WERI-Rb-1 (cell line): ENCODE data around the gene DFFB.
A peak's percentile ranks its signal among the peaks of the same experiment; 100 is the strongest.

ENCODE experiments used
- DNase-seq: peaks from one replicate; pipeline ENCODE4 v3.0.0-alpha.2; 2020
- H3K27ac ChIP-seq: fragments of 250-450 bp; sonication (Bioruptor Pico); 2 replicates; pipeline ENCODE4 v1.5.1; 2020; ENCODE audit warnings: mild to moderate bottlenecking, moderate library complexity
- H3K27me3 ChIP-seq: fragments of 250-450 bp; sonication (Bioruptor Pico); 2 replicates; pipeline ENCODE4 v1.5.1; 2021; ENCODE audit warnings: mild to moderate bottlenecking, low read depth, moderate library complexity; ENCODE audit not compliant: insufficient read depth, severe bottlenecking
- H3K36me3 ChIP-seq: fragments of 250-450 bp; sonication (Bioruptor Pico); 2 replicates; pipeline ENCODE4 v1.5.1; 2020; ENCODE audit warnings: mild to moderate bottlenecking, moderate library complexity
- H3K4me3 ChIP-seq: 2 replicates; pipeline ENCODE4 v1.5.1; 2011; ENCODE audit warnings: low read depth, mild to moderate bottlenecking, control low read depth, low read length
- H3K9me3 ChIP-seq: fragments of 250-450 bp; sonication (Bioruptor Pico); 2 replicates; pipeline ENCODE4 v1.5.1; 2021; ENCODE audit warnings: mild to moderate bottlenecking, moderate library complexity; ENCODE audit not compliant: severe bottlenecking
- CTCF ChIP-seq: IDR thresholded peaks from 2 replicates; pipeline ENCODE4 v1.5.1; 2011; ENCODE audit warnings: low read depth, mild to moderate bottlenecking, control low read depth, inconsistent platforms, low read length

Gene DFFB

GRCh38 chr1:3932156-3932919, 75.1 kb downstream of the DFFB start:
- H3K4me3 ChIP-seq: no peak overlapping the region; the same call in 1 of the 2 replicates

More at GRCh38 chr1:3932156-3932919, 75.1 kb downstream of the DFFB start:
- no peaks in the 10 kb centered on the region for H3K27me3 ChIP-seq
- no peak for TF ChIP-seq CTCF
- peaks cover 22% of the 10 kb centered on the region for H3K9me3 ChIP-seq
- H3K36me3 ChIP-seq: no peaks in the 10 kb centered on the region; the same call in 1 of the 2 replicates
- peak; percentile 72 for DNase-seq
- H3K27ac ChIP-seq: peak overlapping the region; percentile 89
